Measurements from ENCODE around the gene GRID2. TPM values are rescaled to one million over a fixed set of nuclear protein-coding genes. Genes with fewer than 3 reads are reported as not detected.

The GRID2 gene
- total RNA-seq, 2 donors from 2014 or later: 0.16 TPM; not detected in 1

DNA sequence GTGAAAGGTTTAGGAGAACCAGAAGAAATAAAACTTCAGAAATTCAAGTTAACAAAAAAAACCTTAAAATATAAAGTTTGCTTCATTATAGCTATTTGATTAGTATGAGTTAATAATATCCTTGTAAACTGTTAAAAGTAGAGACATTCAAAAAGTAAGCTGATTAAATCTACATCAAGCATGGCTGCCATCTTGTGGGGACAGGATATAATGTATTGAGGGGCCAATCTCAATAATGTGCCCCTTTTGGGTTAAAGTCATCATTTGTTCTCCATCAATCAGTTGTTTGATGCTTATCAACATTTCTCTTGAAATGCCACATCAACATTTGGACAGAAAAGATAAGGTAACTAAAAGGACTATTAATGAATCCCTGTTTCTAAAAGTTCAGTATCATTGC, 4.6 kb upstream of the GRID2 start:
- no peak overlapping the region for H3K27ac ChIP-seq

DNA sequence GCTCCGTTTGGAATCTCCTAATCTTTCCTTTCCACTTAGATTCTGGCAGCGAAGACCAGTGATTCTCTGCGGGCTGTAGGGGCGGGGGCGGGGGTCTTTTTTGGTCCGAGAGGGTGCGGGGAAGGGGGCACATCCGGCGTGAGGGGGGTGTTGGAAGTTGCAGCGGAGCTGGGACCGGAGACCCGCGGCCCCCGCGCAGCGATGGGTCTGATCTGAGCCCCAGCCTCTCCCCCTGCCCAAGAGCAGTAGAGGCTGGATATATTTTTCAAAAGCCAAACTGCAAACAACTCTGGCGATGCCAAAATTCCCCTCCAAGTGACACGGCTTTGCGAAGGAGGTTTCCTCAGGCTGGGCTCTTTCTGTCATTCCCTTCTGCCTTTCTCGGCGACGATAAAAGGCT, 355 bp downstream of the GRID2 start:
- TF ChIP-seq, protein P1, sequence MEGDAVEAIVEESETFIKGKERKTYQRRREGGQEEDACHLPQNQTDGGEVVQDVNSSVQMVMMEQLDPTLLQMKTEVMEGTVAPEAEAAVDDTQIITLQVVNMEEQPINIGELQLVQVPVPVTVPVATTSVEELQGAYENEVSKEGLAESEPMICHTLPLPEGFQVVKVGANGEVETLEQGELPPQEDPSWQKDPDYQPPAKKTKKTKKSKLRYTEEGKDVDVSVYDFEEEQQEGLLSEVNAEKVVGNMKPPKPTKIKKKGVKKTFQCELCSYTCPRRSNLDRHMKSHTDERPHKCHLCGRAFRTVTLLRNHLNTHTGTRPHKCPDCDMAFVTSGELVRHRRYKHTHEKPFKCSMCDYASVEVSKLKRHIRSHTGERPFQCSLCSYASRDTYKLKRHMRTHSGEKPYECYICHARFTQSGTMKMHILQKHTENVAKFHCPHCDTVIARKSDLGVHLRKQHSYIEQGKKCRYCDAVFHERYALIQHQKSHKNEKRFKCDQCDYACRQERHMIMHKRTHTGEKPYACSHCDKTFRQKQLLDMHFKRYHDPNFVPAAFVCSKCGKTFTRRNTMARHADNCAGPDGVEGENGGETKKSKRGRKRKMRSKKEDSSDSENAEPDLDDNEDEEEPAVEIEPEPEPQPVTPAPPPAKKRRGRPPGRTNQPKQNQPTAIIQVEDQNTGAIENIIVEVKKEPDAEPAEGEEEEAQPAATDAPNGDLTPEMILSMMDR (IDR thresholded peaks at IDR 0.05): no peak
- Histone ChIP-seq H3K27me3 (no peaks in the 10 kb centered on the region), H3K27ac (no peak overlapping the region), H3K36me3 (no peaks in the 10 kb centered on the region), H3K4me1 (peaks cover 0 to 24% of the 10 kb centered on the region in 2 donors), H3K4me3 (peak overlapping the region; percentile 36 to 51), H3K9me3 (no peaks in the 10 kb centered on the region)
- no peak for DNase-seq (ENCODE audit: low spot score)

More for the DNA sequence above, 4.6 kb upstream of the GRID2 start:
- Histone ChIP-seq H3K4me1 (peaks cover 0 to 7% of the 10 kb centered on the region in 2 donors), H3K27me3 (peaks cover 0 to 3% of the 10 kb centered on the region in 2 donors), H3K36me3 (no peaks in the 10 kb centered on the region), H3K9me3 (no peaks in the 10 kb centered on the region), H3K4me3 (no peak overlapping the region)
- DNase-seq (ENCODE audit: low spot score): no peak
- TF ChIP-seq, protein P1 (IDR thresholded peaks at IDR 0.05): no peak

GRCh38 chr4:92304606-92305005, 840 bp downstream of the GRID2 start:
- no peaks in the 10 kb centered on the region for H3K9me3 ChIP-seq
- no peak for DNase-seq (ENCODE audit: low spot score)
- no peak overlapping the region for H3K27ac ChIP-seq
- peak overlapping the region; percentile 36 to 51 for H3K4me3 ChIP-seq
- no peaks in the 10 kb centered on the region for H3K27me3 ChIP-seq
- H3K36me3 ChIP-seq: no peaks in the 10 kb centered on the region
- TF ChIP-seq, protein P1 (IDR thresholded peaks at IDR 0.05): no peak
- peaks cover 0 to 24% of the 10 kb centered on the region in 2 donors for H3K4me1 ChIP-seq

DNA sequence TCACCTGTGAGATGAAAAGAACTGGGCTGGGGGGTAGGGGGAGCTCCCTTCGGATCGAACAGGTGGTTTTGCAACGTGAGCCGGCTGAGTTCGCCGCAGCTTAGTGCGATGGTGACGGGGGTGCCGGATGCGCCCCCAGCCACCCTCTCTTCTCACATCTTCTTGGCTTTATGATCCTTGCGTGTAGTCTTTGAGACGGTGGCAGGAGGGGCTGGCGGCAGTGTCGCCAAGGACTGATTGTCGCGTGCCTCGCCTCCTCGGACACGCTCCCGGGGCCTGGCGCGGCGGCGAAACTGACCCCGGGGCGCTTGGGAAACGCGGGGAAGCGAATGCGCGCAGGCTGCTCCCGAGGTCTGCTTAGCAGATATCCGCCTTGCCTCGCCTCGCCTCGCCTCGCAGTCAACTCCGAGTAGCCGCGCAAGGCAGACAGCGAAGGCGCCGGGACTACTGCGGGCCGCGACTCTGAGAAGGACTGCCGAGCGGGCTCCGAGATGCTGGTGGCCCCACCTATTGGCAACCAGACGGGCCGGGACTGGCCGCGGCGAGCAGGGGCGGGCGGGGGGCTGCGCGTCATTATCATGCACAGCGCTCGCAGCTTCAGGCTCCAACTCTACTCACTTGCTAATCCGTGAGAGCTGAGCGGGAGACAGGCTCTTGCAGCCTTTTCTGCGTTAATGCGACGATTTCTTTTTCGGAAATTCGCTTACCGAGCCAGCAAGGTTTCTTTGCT, 1.5 kb downstream of the GRID2 start:
- no peaks in the 10 kb centered on the region for H3K9me3 ChIP-seq
- peaks cover 0 to 24% of the 10 kb centered on the region in 2 donors for H3K4me1 ChIP-seq
- TF ChIP-seq, protein P1 (IDR thresholded peaks at IDR 0.05): no peak
- no peaks in the 10 kb centered on the region for H3K36me3 ChIP-seq
- DNase-seq (ENCODE audit: low spot score): peak; percentile 61
- peak overlapping the region; percentile 36 to 51 for H3K4me3 ChIP-seq
- H3K27me3 ChIP-seq: no peaks in the 10 kb centered on the region
- H3K27ac ChIP-seq: peak overlapping the region in 1 of 2 donors; percentile 15

GRCh38 chr4:92305878-92306520, 2.2 kb downstream of the GRID2 start:
- no peak for DNase-seq (ENCODE audit: low spot score)
- peaks cover 0 to 24% of the 10 kb centered on the region in 2 donors for H3K4me1 ChIP-seq
- H3K9me3 ChIP-seq: no peaks in the 10 kb centered on the region
- peak overlapping the region; percentile 36 to 51 for H3K4me3 ChIP-seq
- H3K27ac ChIP-seq: no peak overlapping the region
- no peaks in the 10 kb centered on the region for H3K36me3 ChIP-seq
- H3K27me3 ChIP-seq: no peaks in the 10 kb centered on the region
- TF ChIP-seq, protein P1 (IDR thresholded peaks at IDR 0.05): no peak
